Colon (tissue), 2 donors: Measurements from ENCODE around the gene SMIM44.

ENCODE experiments used
- FAIRE-seq: peaks from 2 replicates; lab custom pipeline; 2012; peaks lifted over from hg19 to GRCh38; lab: Jason Lieb, UNC
- donor health status: control.
- donor health status: control.

The SMIM44 gene

DNA sequence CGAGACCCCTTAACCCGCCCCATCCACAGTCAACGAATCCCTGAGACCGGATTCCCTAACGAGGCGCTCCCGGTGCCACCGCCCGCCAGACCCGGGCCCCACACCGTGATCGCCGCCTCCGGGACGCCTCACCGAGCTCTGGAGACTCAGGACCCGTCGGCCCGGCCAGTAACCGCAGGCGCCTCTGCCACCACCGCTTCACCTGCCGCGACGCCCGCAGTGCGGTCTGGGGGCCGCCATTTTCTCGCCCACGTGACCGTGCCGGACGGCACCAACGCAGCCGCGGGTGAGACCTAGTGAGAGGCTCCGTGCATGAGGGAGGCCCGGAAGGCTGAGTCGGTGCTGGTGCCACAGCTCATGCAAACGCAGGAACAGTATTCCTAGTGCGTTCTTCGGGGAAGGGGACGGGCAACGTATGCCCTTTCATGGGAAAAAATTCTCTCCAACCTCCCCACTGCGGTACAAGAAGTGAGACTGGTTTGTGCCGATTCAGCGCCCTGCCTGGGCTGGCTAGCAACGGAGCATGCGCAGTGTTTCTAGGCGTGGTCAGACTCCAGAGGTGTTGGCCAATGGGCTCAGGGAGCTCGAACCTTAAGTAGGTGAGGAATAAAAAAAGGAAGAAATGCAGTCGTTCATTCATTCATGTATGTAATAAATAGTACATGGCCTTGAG is 17.3 kb upstream of the SMIM44 start, which contains the start of gene DOHH:
DOHH (minus strand) TSS at position 246 of the 673 bp plus-strand sequence. CDS start 3,860 bp downstream, outside the sequence.
- FAIRE-seq, result no peak

DNA sequence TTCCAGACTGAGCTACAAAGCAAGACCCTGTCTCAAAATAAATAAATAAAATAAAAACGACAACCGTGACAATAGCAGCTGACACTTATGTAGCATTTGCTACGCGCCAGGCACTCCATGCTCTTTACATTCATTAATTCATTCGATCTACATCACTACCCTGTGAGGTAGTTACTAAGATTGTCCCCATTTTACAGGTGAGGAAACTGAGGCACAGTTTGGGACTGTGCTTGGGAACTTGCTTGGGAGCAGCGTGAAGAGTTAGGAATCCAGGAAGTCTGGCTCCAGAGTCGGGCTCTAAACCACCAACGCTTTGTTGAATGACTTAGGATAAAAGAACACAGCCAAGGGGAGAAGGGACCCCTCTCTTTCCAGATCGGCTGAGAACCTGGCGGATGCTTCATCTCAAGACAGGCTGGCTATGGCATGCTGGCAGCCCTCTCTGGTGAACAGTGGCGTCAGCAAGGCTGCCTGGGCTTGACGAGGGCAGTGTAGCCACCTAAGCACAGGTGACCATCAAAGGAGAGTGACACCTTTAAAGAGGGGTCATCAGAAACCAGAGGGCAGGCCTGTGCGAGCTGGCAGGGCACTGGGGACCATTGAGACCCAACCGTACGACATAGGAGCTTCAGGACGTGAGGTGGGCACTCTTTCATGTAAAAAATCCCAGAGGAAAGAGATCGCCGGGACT is 16.6 kb upstream of the SMIM44 start:
- no peak for FAIRE-seq

DNA sequence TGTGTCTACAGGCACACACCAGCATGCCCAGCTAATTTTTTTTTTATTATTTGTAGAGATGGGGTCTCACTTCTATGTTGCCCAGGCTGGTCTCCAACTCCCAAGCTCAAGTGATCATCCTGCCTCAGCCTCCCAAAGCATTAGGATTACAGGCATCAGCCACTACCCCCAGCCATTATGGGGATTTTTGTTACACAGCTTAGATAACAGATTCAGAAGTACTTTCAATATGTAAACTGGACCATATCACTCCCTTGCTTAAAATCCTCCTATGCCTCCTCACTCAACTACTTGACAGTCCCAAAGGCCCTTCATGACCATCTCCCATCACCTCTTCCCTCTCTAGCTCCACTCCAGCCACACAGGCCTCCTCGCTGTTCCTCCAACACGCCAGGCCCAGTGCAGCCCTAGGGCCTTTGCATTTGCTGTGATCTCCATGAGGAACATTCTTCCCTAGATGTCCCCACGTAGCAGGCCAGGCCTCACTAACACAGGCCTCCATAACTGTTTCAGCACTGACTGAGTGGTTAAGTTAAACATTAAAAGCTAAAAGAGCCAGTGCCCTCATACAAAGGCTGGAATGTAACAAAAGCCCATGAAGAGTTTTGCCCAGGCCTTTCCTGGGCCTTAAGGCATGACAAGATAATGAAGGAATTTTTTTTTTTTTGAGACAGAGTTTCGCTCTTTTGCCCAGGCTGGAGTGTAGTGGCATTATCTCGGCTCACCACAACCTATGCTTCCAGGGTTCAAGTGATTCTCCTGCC is 14.7 kb upstream of the SMIM44 start:
- FAIRE-seq, result no peak

DNA sequence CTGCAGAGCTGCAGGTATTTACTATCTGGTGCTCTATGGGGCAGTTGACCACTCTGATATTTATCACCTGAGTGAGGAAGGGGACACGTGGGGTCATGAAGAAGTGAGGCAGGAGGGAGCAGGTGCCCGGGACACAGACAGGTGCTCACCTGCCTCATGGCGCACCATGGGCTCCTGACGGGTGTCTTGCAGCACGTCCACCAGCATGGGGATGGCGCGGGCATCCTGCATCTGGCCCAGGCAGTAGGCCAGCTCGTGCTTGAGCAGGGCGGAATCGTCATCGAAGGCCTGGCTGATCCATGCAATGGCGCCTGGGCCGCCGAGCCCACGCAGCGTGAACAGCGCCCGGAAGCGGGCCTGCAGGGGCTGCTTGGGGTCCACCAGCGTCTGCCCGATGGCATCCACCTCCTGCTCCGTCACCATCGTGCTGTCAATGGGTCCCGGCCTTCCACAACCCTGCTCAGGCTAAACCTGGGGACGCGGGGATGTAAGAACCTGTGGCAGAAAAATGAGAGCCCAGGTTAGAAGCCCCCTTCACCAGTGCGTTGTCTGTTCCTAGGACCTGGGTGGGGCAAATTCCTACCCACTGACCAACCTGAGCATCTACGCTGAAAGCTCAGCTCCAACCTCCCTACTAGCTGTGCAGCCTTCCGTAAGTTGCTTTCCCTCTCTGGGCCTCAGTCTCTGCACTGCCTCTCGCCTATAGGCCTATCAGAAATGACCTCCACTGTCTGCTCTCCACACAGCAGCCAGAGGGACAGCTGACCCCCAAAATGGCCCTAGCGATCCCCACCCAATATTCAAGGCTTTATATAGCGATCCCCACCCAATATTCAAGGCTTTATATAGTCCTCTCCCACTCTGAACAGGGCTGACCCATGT is 13.4 kb upstream of the SMIM44 start:
- no peak for FAIRE-seq

DNA sequence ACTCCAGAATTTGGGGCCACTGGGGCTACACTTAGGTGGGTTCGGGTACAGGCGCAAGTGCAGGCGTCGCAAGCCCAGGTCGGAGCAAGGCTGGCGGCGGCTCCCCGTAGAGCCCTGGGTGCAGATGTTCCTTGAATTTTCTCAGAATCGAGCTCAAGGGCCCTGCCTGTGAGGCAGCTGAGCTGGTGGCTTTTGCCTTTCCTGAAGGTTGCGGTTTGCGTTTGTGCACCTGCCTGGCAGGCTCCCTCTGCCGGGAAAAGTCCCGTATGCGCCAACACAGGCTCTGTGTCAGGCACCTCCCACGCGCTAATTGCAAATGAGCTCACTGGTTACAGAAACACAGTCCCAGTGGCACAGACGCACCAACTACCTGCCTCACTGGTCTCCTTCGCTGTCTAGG is 11.3 kb upstream of the SMIM44 start:
- no peak for FAIRE-seq

DNA sequence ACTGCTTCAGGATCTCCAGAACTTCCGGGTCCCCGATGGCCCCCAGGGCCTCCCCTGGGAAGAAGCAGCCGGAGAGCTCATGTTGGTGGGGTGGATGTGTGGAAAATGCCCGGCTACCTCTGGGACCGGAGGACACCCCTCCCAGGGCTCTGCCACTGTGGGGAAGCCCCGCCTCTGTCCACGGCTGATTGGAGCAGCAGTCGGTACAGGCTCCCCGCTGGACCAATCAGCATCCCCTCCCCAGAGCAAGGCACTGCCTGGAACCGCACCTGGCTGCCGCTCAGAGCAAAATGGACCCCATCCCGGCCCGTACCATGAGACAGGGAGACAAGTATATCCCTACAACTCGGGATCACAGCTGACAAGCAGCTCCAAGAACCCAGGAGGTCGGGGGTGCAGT is 10.8 kb upstream of the SMIM44 start:
- FAIRE-seq, result no peak

DNA sequence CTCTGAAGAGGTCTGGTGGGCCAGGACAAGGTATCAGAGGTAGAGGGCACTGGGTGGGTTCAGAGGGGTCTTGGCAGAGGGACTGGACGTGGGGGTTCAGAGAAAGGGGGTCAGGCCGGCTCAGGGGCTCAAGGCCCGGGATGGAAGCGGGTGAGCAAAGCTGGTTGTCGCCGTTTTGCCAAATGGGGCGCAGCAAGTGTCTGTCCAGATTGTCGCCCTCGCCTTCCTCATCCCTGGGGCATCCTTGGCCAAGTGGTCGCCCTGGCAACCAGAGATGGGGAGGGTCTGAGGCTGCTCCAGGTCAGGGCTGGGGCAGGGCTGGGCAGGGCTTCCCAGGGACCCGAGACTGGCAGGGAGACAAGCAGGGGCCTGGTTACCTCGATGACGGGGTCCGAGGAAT is 10.4 kb upstream of the SMIM44 start:
- no peak for FAIRE-seq

DNA sequence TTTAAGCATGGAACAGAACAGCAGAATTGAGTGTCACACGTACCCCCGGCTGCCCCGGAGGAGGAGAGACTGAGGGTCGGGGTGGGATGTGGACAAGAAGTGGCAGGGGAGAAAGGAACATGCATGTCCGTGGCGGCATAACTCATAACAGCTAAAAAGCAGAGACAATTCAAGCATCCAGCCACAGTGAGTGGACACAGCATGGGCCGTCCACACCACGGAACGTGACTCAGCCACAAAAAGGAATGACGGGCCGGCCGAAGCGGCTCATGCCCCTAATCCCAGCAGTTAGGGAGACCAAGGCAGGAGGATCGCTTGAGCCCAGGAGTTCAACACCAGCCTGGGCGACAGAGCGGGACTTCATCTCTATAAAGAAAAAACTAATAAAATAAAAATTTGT is 9.7 kb upstream of the SMIM44 start:
- FAIRE-seq, result no peak

DNA sequence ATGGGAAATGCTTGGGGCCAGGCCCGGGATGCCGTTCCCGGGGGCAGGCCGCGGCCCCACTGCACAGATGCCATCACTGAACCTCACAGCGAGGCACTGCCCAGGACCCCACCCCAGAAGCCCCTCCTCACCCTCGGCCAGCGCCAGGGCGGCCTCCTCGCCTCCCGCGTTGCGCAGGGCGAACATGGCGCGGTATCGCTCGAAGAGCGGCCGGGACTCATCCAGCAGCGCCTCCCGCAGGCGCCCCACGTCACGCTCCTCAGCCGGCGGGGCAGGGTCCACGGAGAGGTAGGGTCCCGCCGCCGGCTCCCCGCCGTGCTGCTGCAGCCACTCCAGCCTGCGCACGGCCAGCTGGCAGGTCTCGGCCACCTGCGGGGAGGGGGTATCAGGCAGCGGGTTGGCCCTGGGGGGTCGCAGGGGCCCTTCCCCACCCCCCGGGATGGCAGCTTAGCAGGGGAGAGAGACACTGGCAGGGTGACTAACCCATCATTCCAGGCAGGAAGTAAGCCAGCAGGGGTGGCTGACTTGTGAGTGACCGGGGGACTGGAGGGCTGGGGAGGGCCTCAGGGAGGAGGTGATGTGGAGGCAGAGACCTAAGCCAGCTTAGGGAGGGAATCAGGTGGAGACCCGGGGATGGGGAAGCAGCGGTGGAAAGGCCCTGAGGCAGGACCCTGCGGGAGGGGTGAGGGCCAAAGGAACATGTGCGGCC is 9.0 kb upstream of the SMIM44 start:
- no peak for FAIRE-seq

DNA sequence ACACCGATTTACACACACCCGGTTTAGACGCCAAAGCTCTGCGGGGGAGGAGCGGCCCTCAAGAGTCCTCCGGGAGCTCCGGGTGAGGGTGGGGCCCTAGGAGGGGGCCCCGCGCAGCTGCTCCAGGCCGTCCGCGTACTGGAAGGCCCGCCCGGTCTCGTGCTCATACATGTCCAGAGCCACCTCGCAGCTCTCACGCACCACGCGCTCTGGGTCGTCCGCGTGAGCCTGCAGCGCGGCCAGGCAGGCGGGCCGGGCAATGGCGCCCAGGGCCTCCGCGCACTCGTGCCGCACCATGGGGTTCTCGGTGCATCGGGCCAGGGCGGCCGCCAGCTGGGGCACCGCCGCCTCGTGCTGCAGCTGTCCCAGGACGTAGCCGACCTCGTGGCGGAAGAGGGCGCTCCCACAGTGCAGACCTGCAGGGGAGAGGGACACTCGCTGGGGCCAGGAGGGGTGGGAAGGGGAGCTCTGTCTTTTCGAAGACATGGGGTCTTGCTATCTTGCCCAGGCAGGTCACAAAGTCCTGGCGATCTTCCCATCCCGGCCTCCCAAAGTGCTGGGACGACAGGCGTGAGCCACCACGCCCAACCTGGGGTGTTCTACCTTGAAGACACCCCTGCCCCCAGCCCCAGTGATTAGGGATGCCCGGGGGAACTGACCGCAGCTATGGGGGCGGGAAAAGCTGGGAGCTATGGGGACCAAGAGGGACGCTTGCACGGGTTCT is 8.3 kb upstream of the SMIM44 start:
- no peak for FAIRE-seq

DNA sequence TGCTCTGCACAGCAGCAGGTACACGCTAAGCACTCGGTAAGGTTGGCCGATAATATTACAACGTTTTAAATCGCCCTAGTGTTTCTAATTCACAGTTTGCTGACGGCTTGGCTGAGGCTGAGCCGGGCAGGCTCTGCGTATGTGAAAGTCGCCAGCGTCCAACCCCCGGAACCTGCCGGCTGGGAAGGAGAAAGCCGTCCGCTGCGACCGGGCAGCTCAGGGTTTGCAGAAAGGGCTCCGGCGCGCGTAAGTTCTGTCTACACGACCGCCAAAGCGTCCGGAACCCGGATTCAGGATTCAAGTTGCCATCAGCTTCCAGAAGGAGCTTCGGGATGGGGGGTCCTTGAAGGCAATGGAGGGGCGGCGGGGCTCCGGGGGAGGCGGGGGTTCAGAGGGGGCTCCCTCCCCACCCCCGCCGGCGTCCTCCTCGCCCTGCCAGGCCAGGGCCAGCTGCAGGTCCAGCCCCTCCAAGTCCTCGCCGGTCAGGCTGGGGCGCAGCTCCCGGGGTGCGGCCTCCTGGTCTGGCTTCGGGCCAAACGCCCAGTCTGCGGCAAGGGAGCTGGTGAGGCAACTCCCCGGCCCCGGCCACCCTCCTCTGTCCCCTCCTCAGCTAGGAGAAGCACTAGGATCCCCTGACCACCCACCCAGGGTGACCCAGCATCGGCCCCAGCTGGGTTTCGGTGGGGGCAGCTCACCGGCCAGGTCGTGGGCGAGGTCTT is 575 bp downstream of the SMIM44 start:
- FAIRE-seq, result no peak

DNA sequence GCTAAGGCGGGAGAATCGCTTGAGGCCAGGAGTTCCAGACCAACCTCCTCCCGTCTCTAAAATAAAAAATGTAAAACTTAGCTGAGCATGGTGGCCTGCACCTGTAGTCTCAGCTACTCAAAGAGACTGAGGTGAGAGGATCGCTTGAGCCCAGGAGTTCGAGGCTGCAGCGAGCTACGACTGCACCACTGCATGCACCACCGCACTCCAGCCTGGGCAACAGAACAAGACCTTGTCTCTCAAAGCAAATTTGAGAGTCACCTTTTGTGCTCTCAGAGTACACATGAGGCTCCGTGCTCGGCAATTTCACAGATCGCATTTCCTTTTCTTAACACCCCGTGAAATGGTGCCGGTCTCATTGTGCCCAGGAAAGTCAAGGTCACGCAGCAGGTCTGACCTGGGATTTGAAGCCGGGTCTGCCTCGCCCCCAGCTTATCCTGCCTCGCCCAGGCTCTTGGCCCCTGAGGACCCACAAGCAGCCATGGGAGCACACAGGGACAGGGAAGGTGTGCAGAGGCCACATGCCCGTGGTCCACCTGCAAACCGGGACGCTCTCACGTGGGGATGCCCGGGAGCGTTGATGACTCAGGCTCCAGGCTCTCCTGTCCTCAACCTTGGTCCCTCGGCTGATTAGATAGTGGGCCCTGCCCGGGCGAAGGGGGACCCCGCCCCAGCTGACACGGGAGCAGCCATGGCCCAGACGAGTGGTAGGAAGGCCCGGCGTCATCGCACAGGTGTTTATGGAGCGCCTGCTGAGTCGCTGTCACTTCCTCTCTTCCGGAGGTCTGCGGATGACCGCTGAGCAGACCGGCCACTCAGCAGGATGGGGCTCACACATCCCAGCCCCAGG is 1.8 kb downstream of the SMIM44 start:
- FAIRE-seq, result no peak

DNA sequence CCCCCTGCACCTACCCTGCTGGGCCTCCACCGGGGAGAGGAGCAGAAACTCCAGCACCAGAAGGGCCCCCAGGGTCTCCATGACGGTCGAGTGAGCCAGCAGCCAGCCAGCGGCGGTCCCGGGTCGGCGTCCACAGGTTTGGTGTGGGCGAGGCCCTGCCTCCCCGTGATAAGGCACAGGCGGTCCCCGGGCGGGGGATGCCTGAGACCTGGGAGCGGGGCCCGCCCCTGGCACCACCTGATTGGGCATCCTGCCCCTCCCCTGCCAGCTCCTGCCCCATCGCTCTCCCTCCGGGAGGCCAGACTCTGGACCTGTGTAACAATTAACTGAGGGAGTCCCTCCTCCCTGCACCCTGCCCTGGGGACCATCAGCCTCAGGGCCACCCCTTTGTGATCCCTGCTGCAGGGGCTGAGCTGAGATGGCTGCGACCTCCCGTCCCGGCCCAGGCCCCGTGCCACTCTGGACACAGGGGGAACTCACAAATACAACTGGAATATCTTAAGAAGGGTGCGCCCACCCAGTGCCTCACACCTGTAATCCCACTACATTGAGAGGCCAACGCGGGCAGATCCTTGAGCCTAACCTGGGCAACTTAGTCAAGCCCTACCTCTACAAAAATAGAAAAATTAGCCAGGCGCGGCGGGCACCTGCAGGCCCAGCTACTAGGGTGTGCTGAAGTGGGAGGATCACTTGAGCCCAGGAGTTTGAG is 2.7 kb downstream of the SMIM44 start, which contains the start of gene SMIM24:
SMIM24 (minus strand) TSS at position 143 of the 709 bp plus-strand sequence; CDS start at position 81, 62 bp downstream.
- no peak for FAIRE-seq

DNA sequence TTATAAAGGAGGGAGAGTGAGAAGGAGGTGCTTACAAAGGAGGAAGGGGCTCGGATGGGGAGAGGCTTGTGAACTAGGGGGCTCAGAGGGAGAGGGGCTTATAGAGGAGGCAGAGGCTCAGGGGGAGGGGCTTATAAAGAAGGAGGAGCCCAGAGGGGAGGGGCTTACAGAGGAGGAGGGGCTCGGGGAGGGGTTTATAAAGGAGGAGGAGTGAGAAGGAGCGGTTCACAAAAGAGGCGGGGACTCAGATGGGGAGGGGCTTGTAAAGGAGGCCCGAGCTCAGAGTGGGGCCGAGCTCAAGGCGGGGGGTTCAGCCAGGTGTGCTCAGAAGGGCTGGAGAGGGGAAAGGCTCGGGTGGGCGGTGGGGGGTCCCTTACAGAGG is 3.4 kb downstream of the SMIM44 start:
- no peak for FAIRE-seq

DNA sequence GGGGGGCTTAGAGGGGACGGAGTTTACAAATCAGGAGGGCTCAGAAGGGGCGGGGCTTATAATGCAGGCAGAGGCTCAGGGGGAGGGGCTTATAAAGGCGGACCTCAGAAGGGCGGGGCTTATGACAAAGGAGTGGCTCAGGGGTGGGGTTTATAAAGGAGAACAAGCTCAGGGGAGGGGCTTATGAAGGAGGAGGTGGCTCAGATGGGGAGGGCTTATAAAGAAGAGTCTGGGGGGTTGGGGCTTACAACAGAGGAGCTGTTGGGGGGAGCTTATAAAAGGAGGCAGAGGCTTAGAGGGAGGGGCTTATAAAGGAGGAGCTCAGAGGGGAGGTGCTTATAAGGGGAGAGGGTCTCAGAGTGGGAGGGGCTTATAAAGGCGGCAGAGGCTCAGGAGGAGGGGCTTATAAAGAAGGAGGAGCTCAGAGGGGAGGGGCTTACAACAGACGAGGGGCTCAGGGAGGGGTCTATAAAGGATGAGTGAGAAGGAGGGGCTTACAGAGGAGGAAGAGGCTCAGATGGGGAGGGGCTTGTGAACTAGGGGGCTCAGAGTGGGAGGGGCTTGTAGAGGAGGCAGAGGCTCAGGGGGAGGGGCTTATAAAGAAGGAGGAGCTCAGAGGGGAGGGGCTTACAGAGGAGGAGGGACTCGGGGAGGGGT is 3.9 kb downstream of the SMIM44 start:
- no peak for FAIRE-seq

DNA sequence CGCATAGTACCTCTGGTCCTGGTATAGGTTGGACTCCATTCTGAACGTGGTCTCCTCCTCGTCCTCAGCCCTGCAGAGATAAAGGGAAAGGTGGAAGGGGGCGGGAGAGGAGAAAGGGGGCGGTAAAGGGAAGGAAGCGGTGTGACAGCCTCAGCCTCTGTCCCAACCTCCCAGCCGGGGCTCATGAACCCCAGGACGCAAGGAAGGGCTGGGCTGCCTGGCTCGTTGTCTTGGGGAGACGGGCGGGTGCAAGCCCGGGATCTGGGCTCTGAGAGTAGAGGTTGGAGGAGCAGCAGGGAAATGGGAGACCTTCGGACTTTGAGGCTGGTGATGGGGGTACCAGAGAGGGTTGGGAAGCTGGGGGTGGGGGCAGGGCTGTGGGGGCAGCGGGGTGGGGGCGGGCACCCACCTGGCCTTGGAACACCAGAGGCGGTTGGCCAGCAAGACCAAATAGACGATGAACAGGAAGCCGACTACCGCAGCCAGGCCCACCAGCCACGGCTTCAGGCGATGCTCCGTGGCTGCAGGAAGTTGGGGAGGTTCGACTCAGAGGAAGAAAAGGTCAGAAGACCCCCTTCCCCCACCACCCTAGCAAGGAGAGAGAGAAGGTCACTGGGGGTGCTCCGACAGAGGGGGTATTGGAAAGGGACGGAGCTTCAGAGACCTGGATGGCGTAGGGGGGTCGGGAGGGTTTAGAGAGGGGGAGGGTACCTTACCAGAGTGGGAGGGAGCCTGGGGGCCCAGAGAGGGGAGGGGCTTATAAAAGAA is 4.6 kb downstream of the SMIM44 start:
- FAIRE-seq, result no peak

DNA sequence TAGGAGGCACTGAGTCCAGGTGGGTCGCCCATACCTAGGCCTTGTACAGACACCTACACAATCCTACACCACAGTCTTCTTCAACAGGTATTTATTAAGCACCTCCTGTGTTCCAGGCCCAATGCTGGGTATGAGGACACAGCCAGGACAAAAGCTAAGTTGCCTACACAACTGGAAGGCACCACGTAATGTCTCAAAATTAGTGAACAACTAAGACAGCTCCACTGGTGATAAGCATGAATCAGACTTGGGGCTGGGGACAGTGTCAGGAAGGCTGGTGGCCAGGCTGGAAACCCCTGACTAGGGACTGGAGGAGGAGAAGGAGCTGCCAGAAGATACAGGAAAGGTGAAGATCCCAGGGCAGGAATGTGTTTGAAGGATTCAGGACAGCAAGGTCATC is 5.3 kb downstream of the SMIM44 start:
- FAIRE-seq, result no peak
